Measurements from ENCODE around the gene MARK3. TPM values are rescaled to one million over a fixed set of nuclear protein-coding genes. Genes with fewer than 3 reads are reported as not detected.
A peak's percentile ranks its signal among the peaks of the same experiment; 100 is the strongest.

The MARK3 gene
- total and polyA plus RNA-seq, 2 of the 13 experiments (the other 11 are each of a cell fraction or from before 2014, with no cell fraction given), result 47.7 to 56.6 TPM

GRCh38 chr14:103385152-103385928 lies at the start of gene MARK3 (continued):
- TF ChIP-seq NCOA2 (CRISPR knock-in tag; IDR thresholded peaks at IDR 0.05) (no peak), ZKSCAN1 (IDR thresholded peaks at IDR 0.05; ENCODE audit: low read length) (no peak), HDAC1 (CRISPR knock-in tag; IDR thresholded peaks at IDR 0.05) (peak; percentile 81), ZNF7 (CRISPR knock-in tag; IDR thresholded peaks at IDR 0.05) (no peak), ZSCAN25 (CRISPR knock-in tag; IDR thresholded peaks at IDR 0.05) (0 out of 2 replicates have a peak, but pooled peaks have one; percentile 38), ZBTB40 (IDR thresholded peaks at IDR 0.05) (peak; percentile 53; the same call in 1 of the 2 replicates), ZBTB40 (CRISPR knock-in tag; IDR thresholded peaks at IDR 0.05) (0 out of 2 replicates have a peak, but pooled peaks have one; percentile 15), MED13 (CRISPR knock-in tag; IDR thresholded peaks at IDR 0.05) (no peak), IKZF1 (IDR thresholded peaks at IDR 0.05) (no peak), GABPA (IDR thresholded peaks at IDR 0.05; ENCODE audit: low read depth, low read length) (peak; percentile 91), GABPA (CRISPR knock-in tag; IDR thresholded peaks at IDR 0.05; ENCODE audit: low read depth) (peak; percentile 95), ZNF414 (CRISPR knock-in tag; IDR thresholded peaks at IDR 0.05) (0 out of 2 replicates have a peak, but pooled peaks have one; percentile 22), NFKBIZ (CRISPR knock-in tag; IDR thresholded peaks at IDR 0.05) (no peak), SNAPC5 (CRISPR knock-in tag; IDR thresholded peaks at IDR 0.05; ENCODE audit: borderline replicate concordance) (no peak), YEATS2 (CRISPR knock-in tag; IDR thresholded peaks at IDR 0.05; ENCODE audit: borderline replicate concordance) (peak; percentile 62; the same call in 1 of the 2 replicates), NBN (conservative IDR thresholded peaks at IDR 0.05) (no peak), NR1H2 (CRISPR knock-in tag; IDR thresholded peaks at IDR 0.05; ENCODE audit: borderline replicate concordance, low read depth) (no peak), ZFAT (CRISPR knock-in tag; conservative IDR thresholded peaks at IDR 0.05) (no peak), ZNF382 (CRISPR knock-in tag; IDR thresholded peaks at IDR 0.05; ENCODE audit: borderline replicate concordance) (no peak), NFYB (CRISPR knock-in tag; IDR thresholded peaks at IDR 0.05) (peak; percentile 93), NKX3-1 (CRISPR knock-in tag; IDR thresholded peaks at IDR 0.05) (no peak), MAF1 (CRISPR knock-in tag; IDR thresholded peaks at IDR 0.05; ENCODE audit: borderline replicate concordance) (no peak), HNRNPK (IDR thresholded peaks at IDR 0.05; ENCODE audit: low read depth, low read length, poor library complexity, severe bottlenecking) (peak; percentile 72)
